HepG2 (cell line): ENCODE data around the gene EIF4E1B.

Source experiments
- ARNT ChIP-seq: fragments of 450-650 bp; IDR thresholded peaks from 2 replicates; pipeline ENCODE4 v1.6.1; 2017
- FOXJ3 ChIP-seq: sonication (generic); formaldehyde crosslinking; IDR thresholded peaks from 2 replicates; pipeline ENCODE4 v1.4.0; 2020; ENCODE audit warnings: missing genetic modification reagents, mild to moderate bottlenecking, borderline replicate concordance
- GATAD2A ChIP-seq: IDR thresholded peaks from 2 replicates; pipeline ENCODE4 v1.6.1; 2016
- ISL2 ChIP-seq: sonication (generic); formaldehyde crosslinking; IDR thresholded peaks from 2 replicates; pipeline ENCODE4 v1.5.0; 2020; ENCODE audit warnings: missing genetic modification reagents
- JUN ChIP-seq: sonication (generic); formaldehyde crosslinking; IDR thresholded peaks from 2 replicates; pipeline ENCODE4 v1.4.0; 2020; ENCODE audit warnings: mild to moderate bottlenecking, missing genetic modification reagents
- NR2F1 ChIP-seq, 2 experiments: fragments of 450-650 bp in 1 of 2; formaldehyde crosslinking in 1 of 2; IDR thresholded peaks; 2 replicates each; pipeline versions ENCODE4 v1.5.0 to v1.6.1; 2016 to 2020; ENCODE audit warnings: mild to moderate bottlenecking in 1 of 2, missing compliant biosample characterization in 1 of 2, missing genetic modification reagents in 1 of 2, moderate library complexity in 1 of 2
- PBX3 ChIP-seq: sonication (generic); formaldehyde crosslinking; IDR thresholded peaks from 2 replicates; pipeline ENCODE4 v1.8.1; 2023; ENCODE audit warnings: missing genetic modification reagents, inconsistent platforms, borderline replicate concordance
- POLR2A ChIP-seq, 2 experiments: IDR thresholded peaks; 2 replicates each; pipeline ENCODE4 v1.6.1; 2011; ENCODE audit warnings: low read depth in 2 of 2, low read length in 2 of 2, mild to moderate bottlenecking in 1 of 2, moderate library complexity in 1 of 2; ENCODE audit not compliant: insufficient read depth in 1 of 2
- RFX3 ChIP-seq: IDR thresholded peaks from 2 replicates; pipeline ENCODE4 v1.6.1; 2016; ENCODE audit warnings: missing biosample characterization, missing genetic modification reagents
- TARDBP ChIP-seq: sonication (generic); formaldehyde crosslinking; IDR thresholded peaks from 2 replicates; pipeline ENCODE4 v1.8.0; 2022; ENCODE audit warnings: mild to moderate bottlenecking, missing genetic modification reagents
- TOPORS ChIP-seq: sonication (generic); formaldehyde crosslinking; IDR thresholded peaks from 2 replicates; pipeline ENCODE4 v1.8.0; 2023; ENCODE audit warnings: mild to moderate bottlenecking, missing genetic modification reagents
- U2AF1 ChIP-seq: fragments of 200-400 bp; formaldehyde crosslinking; optimal IDR thresholded peaks from 2 replicates; pipeline ENCODE3; 2017; ENCODE audit warnings: mild to moderate bottlenecking, low read depth, low read length
- ZNF296 ChIP-seq: sonication (generic); formaldehyde crosslinking; conservative IDR thresholded peaks from 2 replicates; pipeline ENCODE4 v1.5.0; 2020; ENCODE audit warnings: mild to moderate bottlenecking, missing genetic modification reagents

GRCh38 chr5:176676361-176676824 lies 45.9 kb downstream of the EIF4E1B start:
- TF ChIP-seq NR2F1 (CRISPR knock-in tag; IDR thresholded peaks at IDR 0.05) (no peak), POLR2A (IDR thresholded peaks at IDR 0.05; ENCODE audit: insufficient read depth in 1 of 2, low read depth in 2 of 2, low read length in 2 of 2) (no peak), GATAD2A (peak; percentile 19; the same call in 1 of the 2 replicates), JUN (CRISPR knock-in tag) (no peak), U2AF1 (no peak), ISL2 (CRISPR knock-in tag) (no peak), ZNF296 (CRISPR knock-in tag) (no peak), ARNT (no peak), FOXJ3 (CRISPR knock-in tag) (no peak), TOPORS (no peak), TARDBP (no peak), PBX3 (CRISPR knock-in tag) (no peak), RFX3 (CRISPR knock-in tag) (no peak)
